K562 (cell line): ENCODE measurements around the gene SMIM29.

Experiments
- GABPA ChIP-seq: fragments of 200-800 bp; sonication (Bioruptor generic); conservative IDR thresholded peaks from 2 replicates; pipeline ENCODE4 v1.6.1; 2016; ENCODE audit warnings: low read depth, missing genetic modification characterization, missing compliant biosample characterization
- MXI1 ChIP-seq: IDR thresholded peaks from 2 replicates; pipeline ENCODE4 v1.6.1; 2011; ENCODE audit warnings: low read depth, mild to moderate bottlenecking, improper control_type of control experiment, low read length
- POLR2AphosphoS5 ChIP-seq: IDR thresholded peaks from 2 replicates; pipeline ENCODE4 v1.6.1; 2011; ENCODE audit warnings: mild to moderate bottlenecking, low read depth, low read length, moderate library complexity; ENCODE audit not compliant: control insufficient read depth, insufficient read depth

DNA sequence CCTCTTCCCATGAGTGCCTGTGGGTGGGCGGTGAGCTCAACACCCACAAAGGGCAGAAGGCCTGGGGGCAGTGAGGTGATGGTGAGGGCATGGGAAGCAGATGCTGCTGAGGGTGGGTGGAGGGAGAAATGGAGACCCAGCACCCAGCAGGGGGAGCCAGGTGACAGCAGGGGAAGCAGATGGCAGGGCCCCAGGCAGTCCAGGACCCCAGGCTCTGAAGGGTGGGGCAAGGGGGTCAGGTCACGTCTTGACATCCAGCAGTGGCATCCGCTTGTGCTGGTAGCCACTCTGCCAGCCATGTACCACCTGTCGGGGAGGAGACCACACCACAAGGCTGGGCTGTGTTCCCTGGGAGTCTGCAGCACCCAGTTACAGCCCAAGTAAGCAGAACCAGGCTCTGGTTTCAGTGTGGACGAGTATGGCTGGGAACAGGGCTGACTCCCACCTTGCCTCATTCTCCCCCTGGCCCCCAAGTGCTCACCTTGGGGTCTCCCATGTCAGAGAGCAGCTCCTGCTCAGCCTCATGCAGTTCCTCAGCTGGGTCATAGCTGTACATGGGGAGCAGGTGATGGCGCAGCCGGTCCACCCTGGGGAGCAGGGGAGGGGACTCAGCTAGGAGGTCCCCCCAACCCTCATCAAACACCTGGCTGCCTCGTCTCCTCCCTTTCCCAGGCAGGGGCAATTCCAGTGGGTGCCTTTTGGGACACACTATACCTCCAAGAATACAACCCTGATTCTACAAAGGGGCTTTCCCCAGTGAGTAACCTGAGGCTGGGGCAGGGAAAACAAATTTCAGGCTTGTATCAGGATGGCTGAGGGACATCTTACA is 2.0 kb downstream of the SMIM29 start:
- TF ChIP-seq MXI1 (no peak), GABPA (no peak), POLR2AphosphoS5 (peak; percentile 89)
